WTC11 (cell line): ENCODE measurements around the gene LOC101059915.
"Not testable (repeated sequence)": the region's sequence is repeated elsewhere in the genome, so short reads cannot be mapped to it uniquely, and the experiment has no call there.

Experiments
- CTCF ChIP-seq: fragments of 200-600 bp; IDR thresholded peaks from 2 replicates; pipeline ENCODE4 v1.8.0; 2022; ENCODE audit warnings: antibody characterized with exemption
- TEAD1 ChIP-seq: sonication (generic); formaldehyde crosslinking; IDR thresholded peaks from 2 replicates; pipeline ENCODE4 v1.8.0; 2022; ENCODE audit warnings: mild to moderate bottlenecking, missing genetic modification reagents
- USF2 ChIP-seq: sonication (generic); formaldehyde crosslinking; IDR thresholded peaks from 2 replicates; pipeline ENCODE4 v1.8.1; 2023; ENCODE audit warnings: mild to moderate bottlenecking, missing genetic modification reagents, moderate library complexity
- ZNF317 ChIP-seq: sonication (generic); formaldehyde crosslinking; IDR thresholded peaks from 2 replicates; pipeline ENCODE4 v1.8.1; 2023; ENCODE audit warnings: low read depth, mild to moderate bottlenecking, moderate library complexity, missing genetic modification reagents, borderline replicate concordance

- not testable (repeated sequence) for TF ChIP-seq USF2 (CRISPR knock-in tag); CTCF; TEAD1 (CRISPR knock-in tag); ZNF317 (CRISPR knock-in tag)
Measured at GRCh38 chrX:71718185-71718584, 50.8 kb downstream of the LOC101059915 start, which contains the start of gene CXorf49.
